ENCODE data around the gene PCDH7.

The PCDH7 gene

DNA sequence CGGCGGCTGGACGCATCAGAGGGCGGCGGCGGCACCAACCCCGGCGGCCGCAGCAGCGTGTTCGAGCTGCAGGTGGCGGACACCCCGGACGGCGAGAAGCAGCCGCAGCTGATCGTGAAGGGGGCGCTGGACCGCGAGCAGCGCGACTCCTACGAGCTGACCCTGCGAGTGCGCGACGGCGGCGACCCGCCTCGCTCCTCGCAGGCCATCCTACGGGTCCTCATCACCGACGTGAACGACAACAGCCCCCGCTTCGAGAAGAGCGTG lies 1.9 kb downstream of the PCDH7 start:
- TF ChIP-seq, protein P1, sequence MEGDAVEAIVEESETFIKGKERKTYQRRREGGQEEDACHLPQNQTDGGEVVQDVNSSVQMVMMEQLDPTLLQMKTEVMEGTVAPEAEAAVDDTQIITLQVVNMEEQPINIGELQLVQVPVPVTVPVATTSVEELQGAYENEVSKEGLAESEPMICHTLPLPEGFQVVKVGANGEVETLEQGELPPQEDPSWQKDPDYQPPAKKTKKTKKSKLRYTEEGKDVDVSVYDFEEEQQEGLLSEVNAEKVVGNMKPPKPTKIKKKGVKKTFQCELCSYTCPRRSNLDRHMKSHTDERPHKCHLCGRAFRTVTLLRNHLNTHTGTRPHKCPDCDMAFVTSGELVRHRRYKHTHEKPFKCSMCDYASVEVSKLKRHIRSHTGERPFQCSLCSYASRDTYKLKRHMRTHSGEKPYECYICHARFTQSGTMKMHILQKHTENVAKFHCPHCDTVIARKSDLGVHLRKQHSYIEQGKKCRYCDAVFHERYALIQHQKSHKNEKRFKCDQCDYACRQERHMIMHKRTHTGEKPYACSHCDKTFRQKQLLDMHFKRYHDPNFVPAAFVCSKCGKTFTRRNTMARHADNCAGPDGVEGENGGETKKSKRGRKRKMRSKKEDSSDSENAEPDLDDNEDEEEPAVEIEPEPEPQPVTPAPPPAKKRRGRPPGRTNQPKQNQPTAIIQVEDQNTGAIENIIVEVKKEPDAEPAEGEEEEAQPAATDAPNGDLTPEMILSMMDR (IDR thresholded peaks at IDR 0.05) = peak; percentile 31
- Histone ChIP-seq H3K4me3 (peak overlapping the region; percentile 91), H3K27ac (peak overlapping the region; percentile 11 to 93)
- DNase-seq (ENCODE audit: low spot score) = no peak

DNA sequence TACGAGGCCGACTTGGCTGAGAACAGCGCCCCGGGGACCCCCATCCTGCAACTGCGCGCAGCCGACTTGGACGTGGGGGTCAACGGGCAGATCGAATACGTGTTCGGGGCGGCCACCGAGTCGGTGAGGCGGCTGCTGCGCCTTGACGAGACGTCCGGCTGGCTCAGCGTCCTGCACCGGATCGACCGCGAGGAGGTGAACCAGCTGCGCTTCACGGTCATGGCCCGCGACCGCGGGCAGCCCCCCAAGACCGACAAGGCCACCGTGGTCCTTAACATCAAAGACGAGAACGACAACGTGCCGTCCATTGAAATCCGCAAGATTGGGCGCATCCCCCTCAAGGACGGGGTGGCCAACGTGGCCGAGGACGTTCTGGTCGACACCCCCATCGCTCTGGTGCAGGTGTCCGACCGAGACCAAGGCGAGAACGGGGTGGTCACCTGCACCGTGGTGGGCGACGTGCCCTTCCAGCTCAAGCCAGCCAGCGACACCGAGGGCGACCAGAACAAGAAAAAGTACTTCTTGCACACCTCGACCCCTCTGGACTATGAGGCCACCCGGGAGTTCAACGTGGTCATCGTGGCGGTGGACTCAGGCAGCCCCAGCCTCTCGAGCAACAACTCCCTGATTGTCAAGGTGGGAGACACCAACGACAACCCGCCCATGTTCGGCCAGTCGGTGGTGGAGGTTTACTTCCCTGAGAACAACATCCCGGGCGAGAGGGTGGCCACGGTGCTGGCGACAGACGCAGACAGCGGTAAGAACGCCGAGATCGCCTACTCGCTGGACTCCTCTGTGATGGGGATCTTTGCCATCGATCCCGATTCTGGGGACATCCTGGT lies 2.4 kb downstream of the PCDH7 start:
- Histone ChIP-seq H3K27ac (peak overlapping the region; percentile 11 to 93), H3K4me3 (peak overlapping the region; percentile 91)
- TF ChIP-seq, protein P1 (IDR thresholded peaks at IDR 0.05) = no peak
- no peak for DNase-seq (ENCODE audit: low spot score)

DNA sequence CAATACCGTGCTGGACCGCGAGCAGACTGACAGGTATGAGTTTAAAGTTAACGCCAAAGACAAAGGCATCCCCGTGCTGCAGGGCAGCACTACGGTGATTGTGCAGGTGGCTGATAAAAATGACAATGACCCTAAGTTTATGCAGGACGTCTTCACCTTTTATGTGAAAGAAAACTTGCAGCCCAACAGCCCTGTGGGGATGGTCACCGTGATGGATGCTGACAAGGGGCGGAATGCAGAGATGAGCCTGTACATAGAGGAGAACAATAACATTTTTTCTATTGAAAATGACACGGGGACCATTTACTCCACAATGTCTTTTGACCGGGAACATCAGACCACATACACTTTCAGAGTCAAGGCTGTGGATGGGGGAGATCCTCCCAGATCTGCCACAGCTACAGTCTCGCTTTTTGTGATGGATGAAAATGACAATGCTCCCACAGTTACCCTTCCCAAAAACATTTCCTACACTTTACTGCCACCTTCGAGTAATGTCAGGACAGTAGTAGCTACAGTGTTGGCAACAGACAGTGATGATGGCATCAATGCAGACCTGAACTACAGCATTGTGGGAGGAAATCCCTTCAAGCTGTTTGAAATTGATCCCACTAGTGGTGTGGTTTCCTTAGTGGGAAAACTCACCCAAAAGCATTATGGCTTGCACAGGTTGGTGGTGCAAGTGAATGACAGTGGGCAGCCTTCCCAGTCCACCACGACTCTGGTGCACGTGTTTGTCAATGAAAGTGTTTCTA lies 3.2 kb downstream of the PCDH7 start:
- no peak for DNase-seq (ENCODE audit: low spot score)
- Histone ChIP-seq H3K27ac (peak overlapping the region; percentile 6 to 93), H3K4me3 (peak overlapping the region; percentile 91)
- TF ChIP-seq, protein P1 (IDR thresholded peaks at IDR 0.05) = no peak

DNA sequence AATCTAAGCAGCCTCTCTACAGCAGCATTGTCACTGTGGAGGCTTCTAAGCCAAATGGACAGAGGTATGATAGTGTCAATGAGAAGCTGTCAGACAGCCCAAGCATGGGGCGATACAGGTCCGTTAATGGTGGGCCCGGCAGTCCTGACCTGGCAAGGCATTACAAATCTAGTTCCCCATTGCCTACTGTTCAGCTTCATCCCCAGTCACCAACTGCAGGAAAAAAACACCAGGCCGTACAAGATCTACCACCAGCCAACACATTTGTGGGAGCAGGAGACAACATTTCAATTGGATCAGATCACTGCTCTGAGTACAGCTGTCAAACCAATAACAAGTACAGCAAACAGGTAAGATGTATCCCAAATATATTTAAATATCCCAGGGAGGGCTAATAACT lies 4.1 kb downstream of the PCDH7 start:
- peak overlapping the region; percentile 91 for H3K4me3 ChIP-seq
- peak overlapping the region; percentile 30 to 53 for H3K27ac ChIP-seq
- DNase-seq (ENCODE audit: low spot score) = no peak
- TF ChIP-seq, protein P1 (IDR thresholded peaks at IDR 0.05) = no peak

DNA sequence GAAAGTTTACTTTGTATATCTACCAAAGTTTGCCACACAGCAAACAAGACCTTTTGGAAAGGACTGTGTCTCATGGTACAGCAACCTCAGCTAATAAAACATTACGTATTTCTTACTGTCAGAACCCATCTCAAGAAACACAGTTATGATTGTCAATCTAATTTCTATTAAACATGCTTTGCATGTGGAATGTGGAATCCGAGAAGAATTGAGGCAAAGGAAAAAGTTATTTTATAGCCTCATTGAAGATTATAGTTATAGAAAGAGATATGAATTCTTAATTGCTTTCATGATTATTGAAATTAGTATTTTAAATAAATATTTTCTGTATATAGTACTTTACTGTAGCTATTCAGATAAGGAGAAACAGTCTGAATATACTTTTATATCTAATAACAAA lies 5.4 kb downstream of the PCDH7 start:
- no peak overlapping the region for H3K27ac ChIP-seq
- TF ChIP-seq, protein P1 (IDR thresholded peaks at IDR 0.05) = no peak
- H3K4me3 ChIP-seq = peak overlapping the region; percentile 91
- DNase-seq (ENCODE audit: low spot score) = no peak

DNA sequence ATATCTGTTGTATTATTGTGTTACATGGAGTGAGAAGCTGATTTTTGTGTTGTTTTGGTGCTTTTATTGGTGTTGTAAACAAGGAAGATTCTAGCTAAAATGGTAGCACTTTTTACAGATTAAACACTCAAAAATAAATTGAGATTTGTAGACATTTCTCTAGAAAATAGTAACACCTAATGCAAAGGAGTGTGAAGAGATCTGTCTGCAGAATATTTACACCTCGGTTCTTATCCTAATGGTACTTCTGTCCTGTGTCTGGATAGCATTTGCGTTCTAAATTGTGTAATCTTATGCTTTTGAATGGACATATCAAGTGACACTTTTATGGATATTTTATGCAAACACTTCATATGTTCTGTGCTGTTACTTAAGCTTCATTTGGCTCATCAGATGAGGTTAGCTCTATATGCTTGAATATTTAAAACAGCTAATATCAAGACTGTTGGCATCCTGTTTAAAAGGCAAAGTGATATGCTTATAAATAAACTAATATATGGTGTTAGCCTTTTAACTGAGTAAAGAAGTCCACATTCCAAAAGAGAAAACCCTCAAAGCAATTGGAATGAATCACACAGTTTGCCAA lies 6.0 kb downstream of the PCDH7 start:
- no peak overlapping the region for H3K27ac ChIP-seq
- TF ChIP-seq, protein P1 (IDR thresholded peaks at IDR 0.05) = no peak
- DNase-seq (ENCODE audit: low spot score) = no peak
- peak overlapping the region; percentile 91 for H3K4me3 ChIP-seq
